IPS DF 6.9 (cell line): Measurements from ENCODE around the gene SYCP2.
"Not testable (repeated sequence)": the region's sequence is repeated elsewhere in the genome, so short reads cannot be mapped to it uniquely, and the experiment has no call there.

Source experiments
- DNase-seq: peaks from one replicate; pipeline ENCODE4 v3.0.0-alpha.2; 2013; ENCODE audit warnings: low read depth, low spot score
- H3K27ac ChIP-seq: one replicate; pipeline ENCODE4 v1.5.1; 2013; ENCODE audit warnings: low read length, control low read depth
- H3K27me3 ChIP-seq: 2 replicates; pipeline ENCODE4 v1.6.1; 2013; ENCODE audit warnings: mild to moderate bottlenecking, low read length; ENCODE audit not compliant: control insufficient read depth, insufficient read depth
- H3K36me3 ChIP-seq: 2 replicates; pipeline ENCODE4 v1.6.1; 2013; ENCODE audit warnings: low read length; ENCODE audit not compliant: control insufficient read depth, insufficient read depth
- H3K4me1 ChIP-seq: 2 replicates; pipeline ENCODE4 v1.6.1; 2013; ENCODE audit warnings: low read length; ENCODE audit not compliant: control insufficient read depth, insufficient read depth
- H3K4me3 ChIP-seq: 2 replicates; pipeline ENCODE4 v1.5.1; 2013; ENCODE audit warnings: mild to moderate bottlenecking, low read length
- H3K9me3 ChIP-seq: 2 replicates; pipeline ENCODE4 v1.6.1; 2013; ENCODE audit warnings: low read length, inconsistent platforms; ENCODE audit not compliant: control insufficient read depth, insufficient read depth
- WGBS: extraction: QIAGEN DNeasy Blood & Tissue Kit; methylation state at CpG from one replicate; pipeline ENCODE4 v1.1.7; 2013; ENCODE audit warnings: mixed read lengths, missing lambda C conversion rate; ENCODE audit not compliant: insufficient read length, insufficient coverage; 5-methylcytosine and 5-hydroxymethylcytosine counted together

The SYCP2 gene

GRCh38 chr20:59871096-59871495 lies 62.3 kb downstream of the SYCP2 start:
- Histone ChIP-seq H3K9me3 (no peaks in the 10 kb centered on the region; the same call in 1 of the 2 replicates), H3K27me3 (no peaks in the 10 kb centered on the region), H3K4me3 (no peak overlapping the region), H3K4me1 (no peaks in the 10 kb centered on the region), H3K36me3 (no peaks in the 10 kb centered on the region), H3K27ac (no peak overlapping the region)
- DNase-seq: no peak
- no CpG with 5 or more reads among the region's 1 CpG for WGBS

- DNase-seq: no peak
- Histone ChIP-seq H3K27me3 (no peaks in the 10 kb centered on the region), H3K4me1 (no peaks in the 10 kb centered on the region), H3K36me3 (no peaks in the 10 kb centered on the region), H3K4me3 (no peak overlapping the region), H3K9me3 (no peaks in the 10 kb centered on the region; the same call in 1 of the 2 replicates), H3K27ac (no peak overlapping the region)
- 100% methylated on average over 2 of the region's 3 CpGs for WGBS
Measured at GRCh38 chr20:59866338-59866737, 67.1 kb downstream of the SYCP2 start.

GRCh38 chr20:59864726-59865125 lies 68.7 kb downstream of the SYCP2 start:
- no peaks in the 10 kb centered on the region for H3K36me3 ChIP-seq
- no peak for DNase-seq
- no CpG with 5 or more reads among the region's 1 CpG for WGBS
- H3K27ac ChIP-seq: no peak overlapping the region
- H3K4me1 ChIP-seq: no peaks in the 10 kb centered on the region
- no peaks in the 10 kb centered on the region; the same call in 1 of the 2 replicates for H3K9me3 ChIP-seq
- H3K4me3 ChIP-seq: no peak overlapping the region
- H3K27me3 ChIP-seq: no peaks in the 10 kb centered on the region

- WGBS: no CpG with 5 or more reads among the region's 3 CpGs
- no peaks in the 10 kb centered on the region for H3K4me1 ChIP-seq
Measured at GRCh38 chr20:59863058-59863457, 70.4 kb downstream of the SYCP2 start.

GRCh38 chr20:59861401-59861800 lies 72.0 kb downstream of the SYCP2 start:
- DNase-seq: no peak
- H3K9me3 ChIP-seq: peaks cover 2% of the 10 kb centered on the region
- no peaks in the 10 kb centered on the region for H3K36me3 ChIP-seq
- H3K4me3 ChIP-seq: no peak overlapping the region
- no CpG with 5 or more reads among the region's 4 CpGs for WGBS
- no peaks in the 10 kb centered on the region for H3K27me3 ChIP-seq
- H3K4me1 ChIP-seq: no peaks in the 10 kb centered on the region
- H3K27ac ChIP-seq: no peak overlapping the region

More at GRCh38 chr20:59863058-59863457, 70.4 kb downstream of the SYCP2 start:
- H3K27me3 ChIP-seq: no peaks in the 10 kb centered on the region
- no peak for DNase-seq
- no peaks in the 10 kb centered on the region; the same call in 1 of the 2 replicates for H3K9me3 ChIP-seq
- no peaks in the 10 kb centered on the region for H3K36me3 ChIP-seq
- H3K4me3 ChIP-seq: no peak overlapping the region
- H3K27ac ChIP-seq: no peak overlapping the region

- H3K4me1 ChIP-seq: no peaks in the 10 kb centered on the region
- H3K27ac ChIP-seq: no peak overlapping the region
- peaks cover 2% of the 10 kb centered on the region for H3K9me3 ChIP-seq
- WGBS: no CpG with 5 or more reads among the region's 5 CpGs
- no peaks in the 10 kb centered on the region for H3K27me3 ChIP-seq
- no peaks in the 10 kb centered on the region for H3K36me3 ChIP-seq
- H3K4me3 ChIP-seq: no peak overlapping the region
- no peak for DNase-seq
Measured at GRCh38 chr20:59858425-59858824, 75.0 kb downstream of the SYCP2 start.

- no peak overlapping the region for H3K27ac ChIP-seq
- no peaks in the 10 kb centered on the region for H3K27me3 ChIP-seq
- no peaks in the 10 kb centered on the region for H3K36me3 ChIP-seq
- no peak for DNase-seq
- no peak overlapping the region for H3K4me3 ChIP-seq
- H3K4me1 ChIP-seq: no peaks in the 10 kb centered on the region
- no CpG with 5 or more reads among the region's 2 CpGs for WGBS
- H3K9me3 ChIP-seq: peaks cover 2% of the 10 kb centered on the region
Measured at GRCh38 chr20:59857966-59858365, 75.5 kb downstream of the SYCP2 start.

GRCh38 chr20:59856941-59857340 lies 76.5 kb downstream of the SYCP2 start:
- H3K4me3 ChIP-seq, H3K4me1 ChIP-seq, H3K27me3 ChIP-seq, DNase-seq, H3K36me3 ChIP-seq, H3K9me3 ChIP-seq, H3K27ac ChIP-seq: not testable (repeated sequence)
- WGBS: no CpG with 5 or more reads among the region's 5 CpGs

GRCh38 chr20:59856526-59856925 lies 76.9 kb downstream of the SYCP2 start:
- not testable (repeated sequence) for H3K36me3 ChIP-seq, H3K27ac ChIP-seq, H3K4me1 ChIP-seq, H3K9me3 ChIP-seq, DNase-seq, H3K27me3 ChIP-seq, H3K4me3 ChIP-seq
- WGBS: no CpG with 5 or more reads among the region's 1 CpG

GRCh38 chr20:59850018-59850641 lies 83.3 kb downstream of the SYCP2 start:
- WGBS: no CpG with 5 or more reads among the region's 7 CpGs
- peak; percentile 2 for DNase-seq
- Histone ChIP-seq H3K27me3 (no peaks in the 10 kb centered on the region), H3K27ac (no peak overlapping the region), H3K36me3 (no peaks in the 10 kb centered on the region), H3K4me3 (no peak overlapping the region), H3K4me1 (no peaks in the 10 kb centered on the region), H3K9me3 (peaks cover 3% of the 10 kb centered on the region)

- no CpG with 5 or more reads among the region's 2 CpGs for WGBS
- no peak overlapping the region for H3K27ac ChIP-seq
- no peak for DNase-seq
- peaks cover 3% of the 10 kb centered on the region for H3K9me3 ChIP-seq
- no peaks in the 10 kb centered on the region for H3K4me1 ChIP-seq
- no peaks in the 10 kb centered on the region for H3K27me3 ChIP-seq
- H3K36me3 ChIP-seq: no peaks in the 10 kb centered on the region
- H3K4me3 ChIP-seq: no peak overlapping the region
Measured at GRCh38 chr20:59848182-59848581, 85.3 kb downstream of the SYCP2 start.
